Activated B cell treated with CpG ODN at 0.5 μM for 24 hours (primary cell): ENCODE data around the gene FHIT. TPM values are rescaled to one million over a fixed set of nuclear protein-coding genes. Genes with fewer than 3 reads are reported as not detected.

Experiments
- ATAC-seq: fragments of 200-7000 bp; cut with Tn5 transposase; one replicate; pipeline ENCODE4 v1.10.0; 2021; ENCODE audit warnings: low read depth, mild to moderate bottlenecking, moderate library complexity
- CTCF ChIA-PET: fragments of 350-600 bp; sonication (Branson Sonifier 250); formaldehyde crosslinking; loops from one replicate; lab custom pipeline; 2021; ENCODE audit warnings: antibody characterized with exemption; lab: Charles Lee
- POLR2A ChIA-PET: fragments of 350-600 bp; sonication (Branson Sonifier 250); formaldehyde crosslinking; loops from one replicate; lab custom pipeline; 2021; ENCODE audit warnings: antibody characterized with exemption; lab: Charles Lee
- DNase-seq: peaks from one replicate; pipeline ENCODE4 v3.0.0; 2022
- H3K27ac Mint-ChIP-seq: one replicate; pipeline ENCODE4 v1.8.0; 2020; ENCODE audit warnings: mixed read lengths
- H3K27me3 Mint-ChIP-seq: one replicate; pipeline ENCODE4 v1.8.0; 2021; ENCODE audit warnings: mixed read lengths
- H3K36me3 Mint-ChIP-seq: one replicate; pipeline ENCODE4 v1.8.0; 2021; ENCODE audit warnings: low read depth, mixed read lengths
- H3K4me1 Mint-ChIP-seq: one replicate; pipeline ENCODE4 v1.8.0; 2021; ENCODE audit warnings: mixed read lengths
- H3K4me3 Mint-ChIP-seq: one replicate; pipeline ENCODE4 v1.8.0; 2020; ENCODE audit warnings: mild to moderate bottlenecking, mixed read lengths
- H3K9me3 Mint-ChIP-seq: one replicate; pipeline ENCODE4 v1.8.0; 2020; ENCODE audit warnings: mixed read lengths
- intact Hi-C: fragments of 100-400 bp; cut with micrococcal nuclease; formaldehyde crosslinking; loops from one replicate; pipeline ENCODE4 v1.15.1; 2024
- total RNA-seq: library from RNA; stranded (reverse); gene quantifications from 2 replicates; pipeline ENCODE4 v1.2.3, GENCODE V29; 2022
- TF ChIP-seq, protein P1 (sequence below): fragments of 200-600 bp; IDR thresholded peaks from one replicate; pipeline ENCODE4 v1.8.0; 2022; ENCODE audit warnings: antibody characterized with exemption, mild to moderate bottlenecking

Gene FHIT
- total RNA-seq, 1 donor from 2014 or later = 5.5 TPM

DNA sequence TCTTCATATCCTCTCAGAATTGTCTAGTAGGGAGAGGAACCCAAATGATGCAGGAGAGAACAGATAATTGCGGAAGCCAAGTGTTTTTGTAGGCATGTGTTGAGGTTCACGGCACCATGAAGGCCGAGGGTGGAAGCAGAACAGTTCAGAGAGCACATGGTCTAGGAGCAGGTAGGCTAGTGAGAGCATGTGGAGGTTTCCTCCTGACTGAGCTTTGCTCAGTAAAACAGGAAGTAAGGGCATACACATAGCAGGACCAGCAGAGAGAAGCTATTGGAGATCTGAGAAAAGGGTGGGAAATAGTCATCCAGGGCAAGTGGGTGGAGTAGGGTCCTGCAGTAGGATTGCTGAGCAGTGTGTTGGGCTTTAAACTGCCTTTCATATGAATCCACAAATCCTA is 491.1 kb downstream of the FHIT start:
- no peak overlapping the region for H3K27ac Mint-ChIP-seq
- CTCF ChIA-PET = no interaction called here
- no peaks in the 10 kb centered on the region for H3K27me3 Mint-ChIP-seq
- H3K4me1 Mint-ChIP-seq = peaks cover 1% of the 10 kb centered on the region
- intact Hi-C loops = no loop called here
- TF ChIP-seq, protein P1, sequence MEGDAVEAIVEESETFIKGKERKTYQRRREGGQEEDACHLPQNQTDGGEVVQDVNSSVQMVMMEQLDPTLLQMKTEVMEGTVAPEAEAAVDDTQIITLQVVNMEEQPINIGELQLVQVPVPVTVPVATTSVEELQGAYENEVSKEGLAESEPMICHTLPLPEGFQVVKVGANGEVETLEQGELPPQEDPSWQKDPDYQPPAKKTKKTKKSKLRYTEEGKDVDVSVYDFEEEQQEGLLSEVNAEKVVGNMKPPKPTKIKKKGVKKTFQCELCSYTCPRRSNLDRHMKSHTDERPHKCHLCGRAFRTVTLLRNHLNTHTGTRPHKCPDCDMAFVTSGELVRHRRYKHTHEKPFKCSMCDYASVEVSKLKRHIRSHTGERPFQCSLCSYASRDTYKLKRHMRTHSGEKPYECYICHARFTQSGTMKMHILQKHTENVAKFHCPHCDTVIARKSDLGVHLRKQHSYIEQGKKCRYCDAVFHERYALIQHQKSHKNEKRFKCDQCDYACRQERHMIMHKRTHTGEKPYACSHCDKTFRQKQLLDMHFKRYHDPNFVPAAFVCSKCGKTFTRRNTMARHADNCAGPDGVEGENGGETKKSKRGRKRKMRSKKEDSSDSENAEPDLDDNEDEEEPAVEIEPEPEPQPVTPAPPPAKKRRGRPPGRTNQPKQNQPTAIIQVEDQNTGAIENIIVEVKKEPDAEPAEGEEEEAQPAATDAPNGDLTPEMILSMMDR = no peak
- ATAC-seq = no peak
- POLR2A ChIA-PET = no interaction called here
- H3K9me3 Mint-ChIP-seq = no peaks in the 10 kb centered on the region
- H3K4me3 Mint-ChIP-seq = no peak overlapping the region
- DNase-seq = no peak
- no peaks in the 10 kb centered on the region for H3K36me3 Mint-ChIP-seq

DNA sequence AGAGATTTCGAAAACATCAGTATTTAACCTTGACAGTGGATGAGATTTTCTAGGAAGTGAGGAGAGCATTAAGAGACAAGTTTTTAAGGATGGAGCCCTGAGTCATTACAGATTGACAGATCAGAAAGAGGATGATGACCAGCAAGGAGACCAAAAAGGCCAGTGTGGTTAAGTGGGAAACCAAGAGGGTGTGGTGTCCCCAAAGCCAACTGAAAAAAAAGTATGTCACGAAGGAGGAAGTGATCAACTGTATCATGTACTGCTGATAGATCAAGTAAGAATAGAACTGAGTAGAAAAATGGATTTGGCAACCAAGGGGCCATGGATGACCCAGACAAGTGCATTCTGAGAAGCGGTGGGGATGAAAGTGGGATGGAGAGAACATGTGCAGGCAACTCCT is 491.8 kb downstream of the FHIT start:
- ATAC-seq = no peak
- peaks cover 1% of the 10 kb centered on the region for H3K4me1 Mint-ChIP-seq
- intact Hi-C loops = no loop called here
- POLR2A ChIA-PET = no interaction called here
- CTCF ChIA-PET = no interaction called here
- DNase-seq = no peak
- H3K27ac Mint-ChIP-seq = no peak overlapping the region
- H3K9me3 Mint-ChIP-seq = no peaks in the 10 kb centered on the region
- H3K36me3 Mint-ChIP-seq = no peaks in the 10 kb centered on the region
- no peaks in the 10 kb centered on the region for H3K27me3 Mint-ChIP-seq
- no peak overlapping the region for H3K4me3 Mint-ChIP-seq
- TF ChIP-seq, protein P1 = no peak

DNA sequence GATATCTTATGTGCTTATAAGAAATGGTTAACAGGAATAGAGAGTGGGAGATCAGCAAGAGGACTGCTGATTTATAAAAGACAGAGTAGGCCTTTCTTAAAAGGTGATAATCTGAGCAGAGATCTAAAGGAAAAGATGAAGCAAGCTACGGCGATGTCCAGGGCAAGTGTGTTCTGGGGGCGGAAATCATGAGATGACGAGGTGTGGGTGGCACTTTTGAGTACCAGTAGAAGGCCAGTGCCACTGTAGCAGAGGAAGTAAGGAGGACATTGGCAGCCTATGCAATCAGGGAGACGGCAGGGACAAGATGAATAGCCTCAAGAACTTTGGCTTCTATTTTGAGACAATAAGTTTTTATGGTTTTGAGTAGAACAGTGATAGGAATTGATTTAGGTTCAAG is 492.4 kb downstream of the FHIT start:
- TF ChIP-seq, protein P1 = no peak
- ChIA-PET CTCF (no interaction called here), POLR2A (no interaction called here)
- DNase-seq = no peak
- intact Hi-C loops = no loop called here
- Mint-ChIP-seq H3K4me3 (no peak overlapping the region), H3K36me3 (no peaks in the 10 kb centered on the region), H3K27me3 (no peaks in the 10 kb centered on the region), H3K9me3 (no peaks in the 10 kb centered on the region), H3K27ac (no peak overlapping the region), H3K4me1 (peaks cover 1% of the 10 kb centered on the region)
- ATAC-seq = no peak

DNA sequence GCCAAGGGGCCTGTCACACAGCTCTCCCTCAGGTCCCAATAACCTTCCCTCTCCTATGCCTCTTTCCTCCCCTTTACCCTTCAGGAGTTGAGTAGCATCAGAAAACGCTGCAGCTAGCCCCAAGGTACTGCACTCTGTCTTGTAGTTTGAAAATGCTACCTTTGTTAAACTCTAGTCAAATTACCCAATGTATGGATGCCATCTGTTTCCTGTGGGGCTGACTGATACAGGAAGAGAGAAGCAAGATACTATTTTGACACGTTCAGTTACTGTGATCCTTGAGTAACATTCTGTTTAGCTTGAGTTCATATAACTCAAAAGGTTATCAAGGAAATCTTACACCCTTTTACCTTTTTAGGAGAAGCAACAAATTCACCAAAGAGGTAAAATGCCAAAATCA is 493.1 kb downstream of the FHIT start:
- H3K36me3 Mint-ChIP-seq = no peaks in the 10 kb centered on the region
- intact Hi-C loops = no loop called here
- no peak for DNase-seq
- CTCF ChIA-PET = no interaction called here
- POLR2A ChIA-PET = no interaction called here
- no peaks in the 10 kb centered on the region for H3K9me3 Mint-ChIP-seq
- H3K4me1 Mint-ChIP-seq = peaks cover 1% of the 10 kb centered on the region
- no peak overlapping the region for H3K4me3 Mint-ChIP-seq
- TF ChIP-seq, protein P1 = no peak
- ATAC-seq = no peak
- no peaks in the 10 kb centered on the region for H3K27me3 Mint-ChIP-seq
- H3K27ac Mint-ChIP-seq = no peak overlapping the region

DNA sequence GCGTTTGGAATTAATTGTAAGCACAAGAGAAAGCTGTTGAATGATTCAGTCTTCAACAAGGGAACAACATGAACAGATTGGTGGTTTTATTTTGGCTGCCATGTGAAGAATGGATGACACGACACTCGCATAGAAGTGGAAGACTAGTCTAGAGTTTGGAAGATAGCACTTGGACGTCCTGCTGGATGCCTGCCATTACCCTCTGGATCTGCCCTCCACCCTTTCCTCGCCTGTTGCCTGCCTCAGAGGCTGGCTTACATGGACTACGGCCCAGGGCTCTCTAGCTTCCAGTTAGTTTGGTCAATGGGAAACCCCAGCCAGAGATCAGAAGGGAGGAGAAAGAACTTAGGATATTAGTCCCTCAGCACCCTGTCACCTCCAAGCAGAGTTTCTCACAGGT is 493.5 kb downstream of the FHIT start:
- ChIA-PET CTCF (no interaction called here), POLR2A (no interaction called here)
- H3K9me3 Mint-ChIP-seq = no peaks in the 10 kb centered on the region

More for the DNA sequence above, 493.5 kb downstream of the FHIT start:
- DNase-seq = no peak
- TF ChIP-seq, protein P1 = no peak
- Mint-ChIP-seq H3K4me3 (no peak overlapping the region), H3K27ac (no peak overlapping the region), H3K27me3 (no peaks in the 10 kb centered on the region), H3K4me1 (peaks cover 1% of the 10 kb centered on the region), H3K36me3 (no peaks in the 10 kb centered on the region)
- intact Hi-C loops = no loop called here
- ATAC-seq = no peak
